GM19025 (cell line): ENCODE results near the gene F10.

Source experiments
- ATAC-seq: cut with Tn5 transposase; IDR thresholded peaks from one replicate; pipeline ENCODE4 v1.9.1; 2021; ENCODE audit warnings: mild to moderate bottlenecking, low read depth, moderate library complexity; ENCODE audit not compliant: unreplicated experiment

The F10 gene

DNA sequence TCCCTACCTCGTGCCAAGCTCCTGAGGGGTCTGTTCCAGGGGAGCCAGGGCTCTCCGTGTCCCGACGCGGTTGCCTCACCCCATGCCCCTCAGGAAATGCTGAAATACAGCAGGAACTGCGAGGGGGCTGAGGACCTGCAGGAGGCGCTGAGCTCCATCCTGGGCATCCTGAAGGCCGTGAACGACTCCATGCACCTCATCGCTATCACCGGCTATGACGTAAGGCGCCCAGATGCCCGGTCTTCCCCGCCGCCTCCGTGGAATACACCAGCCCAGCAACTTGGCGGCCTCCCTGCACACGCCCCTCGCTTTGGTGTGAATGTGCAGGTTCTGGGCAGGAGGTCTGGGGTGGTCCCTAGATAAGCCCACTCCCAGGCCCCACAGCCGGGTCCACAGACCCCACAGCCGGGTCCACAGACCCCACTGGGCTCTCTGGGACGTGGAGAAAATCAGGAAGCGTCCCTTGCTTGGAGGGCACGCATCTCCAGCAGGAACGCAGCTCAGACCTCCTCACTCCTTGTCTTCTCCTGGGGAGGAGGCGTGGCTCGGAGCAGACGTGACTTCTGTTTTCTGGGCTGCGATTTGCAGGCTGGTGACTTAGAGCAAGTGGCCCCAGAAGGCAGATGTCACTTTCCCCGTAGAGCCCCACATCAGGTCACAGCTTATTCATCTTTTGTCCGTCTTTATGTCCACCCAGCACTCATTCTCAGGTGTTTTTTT is 36.4 kb upstream of the F10 start:
- no peak for ATAC-seq

GRCh38 chr13:113086991-113087922 is 35.3 kb upstream of the F10 start:
- no peak for ATAC-seq

DNA sequence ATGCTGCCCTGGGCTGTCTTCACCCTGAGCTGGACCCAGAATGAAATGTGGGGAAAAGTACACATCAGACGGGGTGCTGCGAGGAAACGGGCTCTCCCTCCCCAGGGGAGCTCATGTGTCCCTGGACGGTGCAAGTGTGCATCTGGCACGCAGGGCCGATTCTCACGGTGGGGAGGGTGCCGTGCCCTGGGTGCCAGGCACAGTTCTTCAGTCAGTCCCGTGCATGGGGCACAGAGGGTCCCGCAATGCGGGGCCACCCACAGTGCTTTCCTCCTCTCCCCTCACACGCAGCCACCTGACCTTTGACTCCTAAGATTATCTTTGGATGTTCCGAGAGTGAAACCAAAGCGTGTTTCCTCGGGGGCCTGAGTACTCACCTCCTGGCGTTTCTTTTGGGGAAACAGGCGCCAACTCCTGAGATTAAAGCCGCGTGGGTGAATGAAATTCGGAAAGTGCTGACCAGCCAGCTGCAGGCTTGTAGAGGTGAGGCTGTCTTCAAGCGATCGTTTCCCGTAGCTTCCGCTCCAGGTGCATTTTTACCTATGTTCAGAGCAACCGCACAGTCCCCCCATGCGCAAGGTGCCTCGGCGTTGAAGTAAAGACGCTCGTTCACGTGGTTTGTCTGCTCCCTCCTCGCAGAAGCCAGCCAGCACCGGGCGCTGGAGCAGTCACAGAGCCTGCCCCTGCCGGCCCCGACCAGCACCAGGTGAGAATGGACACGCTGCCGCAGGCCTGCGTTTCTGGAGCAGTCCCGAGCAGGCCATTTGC is 34.5 kb upstream of the F10 start:
- ATAC-seq = no peak

DNA sequence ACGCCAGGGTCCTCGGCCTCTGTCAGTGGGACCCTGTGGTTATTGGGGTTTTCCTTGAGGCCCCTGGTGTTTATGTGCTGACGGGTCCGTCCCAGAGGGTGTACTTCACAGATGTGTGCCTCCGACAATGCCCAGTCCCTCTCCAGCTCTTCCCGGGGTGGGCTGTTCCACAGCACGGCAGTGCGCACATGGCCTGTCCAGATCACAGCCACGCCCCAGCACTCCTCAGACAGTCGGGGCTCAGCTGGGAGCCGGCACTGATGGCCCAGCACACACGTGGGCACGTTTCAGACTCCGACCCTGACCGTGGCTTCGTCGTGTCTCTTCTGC is 33.9 kb upstream of the F10 start:
- ATAC-seq = no peak

DNA sequence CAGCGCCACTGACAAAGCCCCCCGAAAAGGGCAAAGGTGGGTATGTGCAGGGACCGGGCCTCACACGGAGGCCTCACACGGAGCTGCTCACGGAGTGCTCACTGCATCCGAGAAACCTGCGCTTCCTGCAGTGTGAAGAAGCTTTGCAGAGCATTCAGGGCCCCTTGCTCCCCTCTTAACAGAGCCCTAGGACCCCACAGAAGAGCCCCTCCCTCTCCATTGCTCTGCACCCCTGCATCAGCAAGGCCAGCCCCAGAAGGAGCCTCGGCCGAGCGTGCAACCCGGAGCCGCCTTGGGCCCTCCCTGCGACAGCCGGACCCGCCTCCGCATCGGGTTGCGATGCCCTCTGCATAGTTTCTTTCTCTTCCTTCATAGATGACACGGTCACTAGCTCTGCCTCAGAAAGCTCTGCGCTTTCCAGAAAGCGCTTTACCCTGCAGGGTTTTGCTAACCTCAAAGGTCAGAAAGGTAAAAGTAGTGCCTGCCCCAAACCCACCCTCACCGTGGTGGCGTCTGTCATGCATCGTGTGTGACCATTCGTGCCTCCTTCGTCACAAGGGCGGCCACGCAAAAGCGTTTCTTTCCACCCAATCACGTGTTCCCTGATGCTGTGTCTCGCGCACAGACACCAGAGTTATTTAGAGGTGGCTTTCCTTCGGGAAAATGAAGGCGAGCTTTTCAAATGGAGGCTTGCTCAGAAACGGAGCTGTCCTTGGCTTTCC is 32.7 kb upstream of the F10 start:
- ATAC-seq = no peak

GRCh38 chr13:113090415-113090770 is 32.2 kb upstream of the F10 start:
- no peak for ATAC-seq

GRCh38 chr13:113090806-113091205 is 31.8 kb upstream of the F10 start:
- ATAC-seq = no peak

DNA sequence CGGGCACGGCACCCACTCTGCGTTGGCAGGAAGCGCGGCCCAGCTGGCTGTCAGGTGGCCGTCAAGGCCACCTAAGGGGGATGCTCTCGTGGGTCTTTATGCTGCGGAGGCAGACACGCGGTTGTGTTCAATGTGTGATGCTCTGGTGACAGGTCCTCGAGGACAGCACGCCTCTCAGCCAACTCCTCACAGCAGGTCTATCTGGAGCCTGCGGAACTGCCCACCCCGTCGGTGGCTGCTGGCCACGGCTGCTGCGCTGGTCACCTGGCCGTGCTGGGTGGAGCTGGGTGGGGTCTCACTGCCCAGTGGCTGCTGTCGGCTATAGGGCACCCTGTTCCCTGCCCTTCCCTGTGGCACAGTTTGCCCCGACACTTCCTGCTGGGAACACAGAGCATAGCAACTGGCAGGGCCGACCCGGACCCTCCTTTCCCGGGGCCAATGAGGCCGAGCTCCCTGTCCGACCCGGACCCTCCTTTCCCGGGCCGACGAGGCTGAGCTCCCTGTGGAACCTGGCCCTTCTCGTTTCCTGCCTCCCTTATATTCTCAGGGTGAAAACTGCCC is 31.3 kb upstream of the F10 start:
- ATAC-seq = no peak

- no peak for ATAC-seq
Observed at GRCh38 chr13:113091891-113092775, 30.5 kb upstream of the F10 start.

- ATAC-seq = no peak
Observed at GRCh38 chr13:113092776-113093579, 29.6 kb upstream of the F10 start.

DNA sequence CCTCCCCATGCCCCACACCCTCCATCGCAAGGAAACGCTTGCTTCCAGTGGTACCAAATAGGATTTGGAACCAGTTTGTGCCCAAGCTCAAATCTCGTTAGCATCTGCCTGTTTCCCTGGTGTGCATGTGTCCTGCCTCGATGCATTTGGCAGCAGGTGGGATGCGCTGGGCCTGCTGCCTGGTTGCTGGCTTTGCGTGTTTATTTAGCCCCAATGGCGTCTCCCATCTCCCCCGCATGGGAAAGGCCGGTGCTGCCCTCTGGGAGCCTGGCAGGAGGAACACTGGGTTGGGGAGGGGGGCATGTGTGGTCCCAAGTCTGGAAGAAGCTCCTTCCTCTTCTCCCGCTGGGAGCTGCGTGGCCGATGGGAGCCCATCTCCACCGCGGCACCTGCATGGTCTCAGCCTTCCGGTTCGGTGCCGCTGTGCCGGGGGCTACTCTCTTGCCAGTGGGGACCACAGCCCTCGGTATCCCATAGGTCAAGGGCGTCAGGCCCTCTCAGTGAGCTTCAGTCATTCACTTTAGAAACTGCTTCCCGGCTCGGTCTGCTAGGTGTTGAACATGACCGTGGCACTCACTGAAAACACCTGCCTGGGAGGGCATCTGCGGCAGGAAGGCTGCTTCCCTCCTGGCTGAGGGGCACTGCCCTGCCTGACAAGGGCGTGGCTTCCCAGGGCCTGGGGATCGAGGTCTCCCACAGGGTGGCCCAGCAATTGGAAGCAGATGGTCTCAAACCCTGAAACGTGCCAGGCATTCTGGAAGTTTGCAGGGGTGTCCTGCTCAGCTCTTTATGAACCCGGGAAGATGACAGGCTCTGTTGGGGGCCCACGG is 28.8 kb upstream of the F10 start:
- no peak for ATAC-seq

- ATAC-seq = no peak
Observed at GRCh38 chr13:113094410-113094800, 28.2 kb upstream of the F10 start.

DNA sequence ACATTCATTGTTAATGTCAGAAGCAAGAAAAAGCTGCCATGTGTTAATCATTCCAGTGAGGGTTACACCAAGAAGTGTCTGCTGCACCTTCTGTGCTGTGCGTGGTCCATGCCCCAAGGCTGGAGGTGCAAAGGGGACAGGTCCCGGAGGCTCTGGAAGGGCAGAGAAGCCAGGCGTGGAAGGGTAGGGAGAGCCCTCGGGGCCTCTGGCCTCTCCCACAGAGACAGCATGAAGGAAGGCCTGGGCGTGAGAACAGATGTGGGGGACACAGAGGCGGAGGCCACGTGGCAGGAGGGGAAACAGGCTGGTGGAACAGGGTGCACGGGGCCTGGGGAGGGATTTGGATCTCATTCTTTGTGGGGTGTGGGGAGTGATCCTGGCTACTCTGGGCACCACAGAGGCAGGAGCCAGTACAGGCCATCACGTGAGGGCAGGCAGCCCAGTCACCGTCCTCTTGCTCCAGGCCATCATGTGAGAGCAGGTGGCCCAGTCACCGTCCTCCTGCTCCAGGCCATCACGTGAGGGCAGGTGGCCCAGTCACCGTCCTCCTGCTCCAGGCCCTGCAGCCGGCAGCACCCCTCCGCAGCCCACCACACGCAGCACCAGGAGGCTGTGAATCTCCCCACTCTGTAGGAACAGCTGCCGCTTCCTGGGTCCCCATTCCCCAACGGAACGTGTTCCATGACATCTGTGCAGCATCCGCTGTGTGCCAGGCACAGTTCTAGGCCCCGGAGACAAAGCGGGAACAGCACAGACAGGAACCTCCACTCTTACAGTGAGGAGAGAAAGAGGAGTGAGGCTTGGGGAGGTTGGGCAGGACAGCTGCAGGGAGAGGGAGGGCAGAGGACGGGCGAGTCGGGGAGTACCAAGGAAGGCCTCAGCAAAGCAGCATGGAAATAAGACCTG is 27.2 kb upstream of the F10 start:
- ATAC-seq = no peak

GRCh38 chr13:113096052-113096744 is 26.4 kb upstream of the F10 start:
- ATAC-seq = no peak

DNA sequence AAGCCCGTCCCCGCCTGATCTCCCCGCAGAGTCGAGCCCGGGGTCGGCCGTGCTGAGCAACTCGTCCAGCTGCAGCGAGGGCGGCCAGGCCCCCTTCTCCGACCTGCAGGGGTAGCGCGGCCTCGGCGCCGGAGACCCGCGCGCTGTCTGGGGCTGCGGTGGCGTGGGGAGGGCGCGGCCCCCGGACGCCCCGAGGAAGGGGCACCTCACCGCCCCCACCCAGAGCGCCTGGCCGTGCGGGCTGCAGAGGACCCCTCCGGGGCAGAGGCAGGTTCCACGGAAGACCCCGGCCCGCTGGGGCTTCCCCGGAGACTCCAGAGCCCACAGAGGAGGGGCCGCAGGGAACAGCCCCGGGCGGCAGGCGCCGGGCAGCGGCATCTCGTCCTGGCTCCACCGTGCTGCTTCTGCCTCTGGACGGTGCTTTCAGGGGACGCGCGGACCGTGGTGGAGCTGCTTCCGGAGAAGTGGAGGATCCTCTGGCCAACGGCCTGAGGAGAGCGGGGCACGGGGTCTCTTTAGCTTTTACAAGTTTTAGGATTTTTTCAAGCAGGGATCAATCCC is 25.8 kb upstream of the F10 start:
- no peak for ATAC-seq

GRCh38 chr13:113097651-113098050 is 24.9 kb upstream of the F10 start:
- ATAC-seq = no peak
